ACHN (cell line): ENCODE data around the gene TMEM174.

Source experiments
- DNase-seq: peaks from one replicate; pipeline ENCODE4 v3.0.0-alpha.2; 2015
- in situ Hi-C: cut with HindIII; loops from 2 replicates; pipeline ENCODE4 v1.10.0; 2017; ENCODE audit warnings: low sequenced_read_pairs, low pct_ligation_motif_present, low pct_unique_long_range_greater_than_20kb

The TMEM174 gene, protein sequence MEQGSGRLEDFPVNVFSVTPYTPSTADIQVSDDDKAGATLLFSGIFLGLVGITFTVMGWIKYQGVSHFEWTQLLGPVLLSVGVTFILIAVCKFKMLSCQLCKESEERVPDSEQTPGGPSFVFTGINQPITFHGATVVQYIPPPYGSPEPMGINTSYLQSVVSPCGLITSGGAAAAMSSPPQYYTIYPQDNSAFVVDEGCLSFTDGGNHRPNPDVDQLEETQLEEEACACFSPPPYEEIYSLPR

DNA sequence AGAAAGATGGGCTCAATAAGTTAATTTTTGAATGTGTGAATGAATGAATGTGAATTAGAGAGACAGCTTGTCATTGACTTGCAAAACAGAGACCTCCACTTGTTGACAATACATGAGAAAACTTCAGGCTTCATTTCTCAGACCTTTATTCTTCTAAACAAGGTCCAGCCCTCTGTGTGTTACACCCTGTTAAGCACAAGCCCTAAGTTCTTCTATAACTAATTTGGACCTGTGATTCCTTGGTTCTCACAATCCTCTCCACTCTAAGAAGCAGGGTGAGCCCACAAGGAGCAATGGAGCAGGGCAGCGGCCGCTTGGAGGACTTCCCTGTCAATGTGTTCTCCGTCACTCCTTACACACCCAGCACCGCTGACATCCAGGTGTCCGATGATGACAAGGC lies at the start of gene TMEM174:
Gene TMEM174, plus strand, starts transcription at position 243 of the 400 bp plus-strand sequence. Its CDS starts 51 bp downstream, at position 294.
- in situ Hi-C loops, result no loop called here
- no peak for DNase-seq

DNA sequence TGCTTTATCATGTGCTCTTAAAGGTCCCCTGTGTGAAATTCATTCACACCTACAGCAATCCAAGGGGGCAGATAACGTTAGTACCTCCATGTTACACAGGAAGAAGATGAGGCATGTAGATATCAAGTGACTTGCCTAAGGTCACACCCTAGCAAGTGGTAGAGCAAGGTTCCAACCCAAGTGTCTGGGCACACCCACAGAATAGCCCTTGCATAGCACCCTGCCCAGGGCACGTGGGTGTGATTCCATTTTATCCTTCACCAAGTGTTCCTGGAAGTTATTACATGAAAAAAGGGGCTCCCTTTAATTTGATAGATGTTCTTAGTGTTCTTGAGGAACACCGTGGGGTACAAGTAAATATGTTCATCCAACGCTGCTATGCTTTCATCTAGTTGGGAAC lies 47.7 kb upstream of the TMEM174 start:
- no peak for DNase-seq
- in situ Hi-C loops, result no loop called here

DNA sequence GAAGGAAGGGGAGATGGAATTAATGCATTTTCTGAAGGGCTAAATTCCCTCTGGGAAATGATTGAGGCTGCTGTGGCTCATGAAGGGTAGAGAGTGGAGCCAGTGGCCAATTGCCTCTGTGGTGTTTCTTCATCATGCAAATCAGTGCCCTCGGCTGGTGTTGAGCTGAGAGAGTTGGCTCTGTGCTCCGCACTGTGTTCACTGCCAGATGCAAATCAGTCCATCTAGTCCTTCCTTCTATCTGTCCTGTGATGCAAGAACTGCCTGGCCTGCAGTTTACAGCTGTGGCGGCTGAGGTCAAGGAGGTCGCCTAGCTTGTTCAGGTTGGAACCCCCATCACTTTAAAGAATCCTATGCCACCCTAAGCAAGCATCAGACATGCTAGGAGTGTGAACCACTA lies 46.6 kb upstream of the TMEM174 start:
- in situ Hi-C loops, result no loop called here
- no peak for DNase-seq

DNA sequence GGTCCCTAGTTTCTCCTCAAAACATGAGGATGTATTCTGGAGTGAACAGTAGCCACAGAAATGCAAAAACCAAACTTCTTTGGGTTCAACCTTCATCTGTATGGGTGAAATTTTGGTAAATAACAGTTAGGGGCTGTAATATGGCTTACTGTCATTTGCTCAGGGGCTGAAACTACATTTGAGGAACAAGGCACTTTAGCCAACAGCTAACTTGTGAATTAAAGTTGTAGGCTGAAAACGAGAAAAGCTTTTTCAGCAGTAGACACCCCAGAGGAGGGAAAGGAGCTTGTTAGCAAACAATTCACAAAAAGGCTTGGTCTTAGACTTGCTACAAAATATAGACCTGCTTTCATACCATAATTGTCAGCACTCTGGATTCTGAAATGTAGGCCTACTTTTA lies 46.0 kb upstream of the TMEM174 start:
- in situ Hi-C loops, result no loop called here
- no peak for DNase-seq

DNA sequence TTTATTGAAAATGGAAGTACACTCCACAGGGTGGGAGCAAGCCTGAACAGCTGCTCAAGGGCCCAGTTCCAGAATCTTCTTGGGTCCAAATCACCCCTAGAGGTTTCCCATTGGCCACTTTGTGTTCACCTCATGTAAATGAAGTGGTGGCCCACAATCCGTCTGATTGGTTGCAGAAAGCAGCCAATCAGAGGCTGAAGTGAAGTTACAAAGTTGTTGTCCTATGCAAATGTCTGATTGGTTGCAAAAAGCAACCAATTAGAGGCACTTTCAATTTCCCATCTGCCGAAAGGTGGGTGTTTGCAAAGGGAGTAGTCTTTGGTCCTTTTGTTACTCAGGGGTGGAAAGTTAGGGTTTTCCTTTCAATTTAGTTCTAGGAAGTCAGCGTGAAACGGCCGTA lies 43.9 kb upstream of the TMEM174 start:
- in situ Hi-C loops, result no loop called here
- DNase-seq, result no peak

DNA sequence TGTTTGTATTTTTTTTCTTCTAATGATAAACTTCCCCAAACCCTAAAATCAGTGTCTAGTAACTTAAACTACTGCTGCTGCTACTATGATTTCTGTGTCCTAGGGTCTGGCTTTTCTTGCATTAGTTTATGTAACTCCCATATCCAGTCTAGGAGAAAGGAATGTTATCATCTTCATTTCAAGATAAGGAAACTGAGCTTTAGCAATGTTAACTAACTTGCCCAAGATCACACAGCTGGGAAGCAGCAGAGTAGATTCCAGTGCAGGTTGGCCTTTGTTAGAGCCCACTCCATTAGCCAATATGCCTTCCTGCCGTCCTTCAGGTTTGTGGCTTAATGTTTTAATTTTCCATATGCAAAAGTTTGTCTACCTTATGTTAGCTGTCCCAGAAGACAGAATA lies 42.2 kb upstream of the TMEM174 start:
- in situ Hi-C loops, result no loop called here
- DNase-seq, result no peak

DNA sequence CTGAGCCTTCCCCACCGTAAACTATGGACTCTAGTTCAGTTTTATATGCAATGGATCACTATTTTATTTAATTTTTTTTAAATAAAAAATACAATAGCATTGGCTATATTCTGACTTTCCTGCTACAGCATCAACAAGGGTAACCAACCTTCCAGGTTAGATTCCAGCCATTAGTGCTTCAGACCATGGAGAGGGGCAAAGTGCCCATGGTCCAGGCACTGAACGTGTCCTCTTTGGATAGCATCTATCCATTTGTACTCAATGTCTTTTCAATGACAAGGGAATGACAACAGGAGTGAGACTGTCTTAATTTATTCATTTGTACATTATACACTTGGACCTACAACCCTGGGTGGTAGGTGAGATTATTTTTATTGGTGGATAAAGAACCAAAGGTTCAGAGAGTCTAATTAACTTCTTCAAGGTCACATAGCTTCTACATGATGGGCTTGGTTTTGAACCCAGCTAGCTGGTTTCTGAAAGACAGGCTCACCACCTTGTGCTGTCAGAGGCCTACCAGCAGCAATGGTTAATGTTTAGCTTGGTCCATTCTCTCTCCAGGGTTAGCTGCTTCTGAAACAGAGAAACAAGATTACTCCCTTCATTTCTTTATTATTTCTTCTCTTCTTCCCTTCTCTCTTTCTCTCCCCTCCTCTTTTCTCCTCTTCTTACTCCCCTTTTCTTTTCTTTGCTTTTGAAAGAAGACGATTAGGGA lies 41.1 kb upstream of the TMEM174 start:
- DNase-seq, result peak; percentile 32
- in situ Hi-C loops, result no loop called here

DNA sequence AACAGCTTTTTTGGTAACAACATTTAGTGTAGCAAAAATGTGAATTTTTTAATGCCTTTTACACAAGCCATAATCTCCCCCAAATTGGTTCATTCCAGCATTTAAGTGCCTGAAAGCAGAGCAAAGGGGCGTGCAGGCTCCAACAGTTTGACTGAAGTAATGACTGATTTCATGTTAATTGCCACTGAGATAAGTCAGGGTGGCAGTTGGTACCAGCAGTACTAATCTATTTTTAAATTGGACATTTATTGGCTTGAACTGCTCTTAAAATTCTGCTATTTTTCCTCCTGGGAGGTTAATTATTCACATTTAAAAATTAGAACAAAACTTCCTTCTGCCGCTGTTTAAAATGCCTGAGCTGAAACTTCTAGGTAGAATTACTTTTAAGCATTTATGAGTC lies 40.2 kb upstream of the TMEM174 start:
- in situ Hi-C loops, result no loop called here
- no peak for DNase-seq

DNA sequence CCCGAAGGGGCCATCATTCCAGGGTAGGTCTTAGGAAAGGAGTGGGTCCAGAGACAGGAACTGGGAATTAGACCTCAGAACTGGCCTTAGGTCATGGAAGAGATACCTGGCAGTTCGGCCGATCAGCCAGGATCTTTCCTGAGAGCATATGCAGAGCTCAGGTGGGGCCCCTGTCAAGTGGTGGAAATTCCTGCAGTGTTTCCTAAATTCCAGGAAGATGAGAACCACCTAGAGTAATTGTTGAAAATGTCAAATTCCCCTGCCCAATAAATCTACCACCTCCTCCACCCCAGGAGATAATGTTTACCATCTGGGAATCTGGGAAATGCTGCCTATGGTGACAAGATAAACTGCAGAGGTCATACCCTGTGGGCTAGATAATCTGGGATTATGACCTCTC lies 38.0 kb upstream of the TMEM174 start:
- in situ Hi-C loops, result no loop called here
- DNase-seq, result no peak

DNA sequence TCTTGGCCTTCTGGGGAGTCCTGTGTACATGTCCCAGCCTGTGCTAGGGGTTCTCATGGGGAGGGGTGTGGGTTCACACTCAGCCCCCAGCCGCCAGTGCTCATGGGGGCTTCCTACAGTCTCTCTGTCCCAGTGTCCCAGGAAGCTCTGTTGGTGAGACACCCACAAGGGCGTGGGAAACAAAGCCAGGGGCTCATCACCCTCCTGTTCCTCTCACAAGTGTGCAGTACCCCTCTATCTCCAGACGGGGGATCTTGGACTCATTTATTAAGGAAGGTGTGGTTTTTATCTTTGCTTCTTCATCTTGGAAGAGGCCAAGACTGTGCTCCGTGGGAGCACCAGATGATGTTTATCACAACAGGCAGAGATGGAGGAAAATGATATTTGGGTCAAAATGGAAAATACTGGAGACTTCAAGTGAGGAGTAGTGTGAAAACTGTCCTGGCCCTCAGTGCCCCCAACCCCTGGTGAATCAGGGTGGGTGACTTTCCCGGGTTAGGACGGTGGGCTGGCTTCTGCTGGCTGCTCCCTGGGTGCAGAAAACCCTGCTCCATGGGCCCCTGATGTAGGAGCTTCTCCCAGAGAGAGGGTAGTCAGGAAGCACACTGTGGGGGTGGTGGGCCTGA lies 37.5 kb upstream of the TMEM174 start:
- peak; percentile 80 for DNase-seq
- in situ Hi-C loops, result no loop called here

DNA sequence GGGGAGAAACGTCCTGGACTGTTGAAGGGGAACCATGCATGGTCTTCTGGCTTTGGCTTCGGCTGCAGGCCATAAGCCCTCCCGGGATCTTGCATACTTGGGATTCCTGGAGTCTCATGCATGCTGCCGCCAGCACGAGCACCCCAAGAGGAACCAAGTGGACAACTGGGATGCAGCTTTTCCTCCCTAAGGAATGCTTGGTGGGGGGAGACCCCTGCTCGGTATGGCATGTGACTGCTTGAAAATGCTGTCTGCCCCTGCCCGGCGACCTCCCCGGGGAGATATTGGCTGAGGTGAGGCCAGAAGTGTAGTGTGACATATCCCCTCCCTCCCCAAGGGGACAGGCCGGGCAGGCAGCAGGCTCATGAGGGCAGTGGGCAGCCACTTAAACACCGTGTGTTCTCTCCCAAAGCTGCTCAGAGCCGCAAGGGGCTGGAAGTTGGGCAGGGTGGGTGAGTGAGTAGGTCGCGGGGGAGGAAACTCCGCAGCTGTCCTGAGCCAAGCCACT lies 36.9 kb upstream of the TMEM174 start:
- in situ Hi-C loops, result no loop called here
- peak; percentile 43 for DNase-seq

DNA sequence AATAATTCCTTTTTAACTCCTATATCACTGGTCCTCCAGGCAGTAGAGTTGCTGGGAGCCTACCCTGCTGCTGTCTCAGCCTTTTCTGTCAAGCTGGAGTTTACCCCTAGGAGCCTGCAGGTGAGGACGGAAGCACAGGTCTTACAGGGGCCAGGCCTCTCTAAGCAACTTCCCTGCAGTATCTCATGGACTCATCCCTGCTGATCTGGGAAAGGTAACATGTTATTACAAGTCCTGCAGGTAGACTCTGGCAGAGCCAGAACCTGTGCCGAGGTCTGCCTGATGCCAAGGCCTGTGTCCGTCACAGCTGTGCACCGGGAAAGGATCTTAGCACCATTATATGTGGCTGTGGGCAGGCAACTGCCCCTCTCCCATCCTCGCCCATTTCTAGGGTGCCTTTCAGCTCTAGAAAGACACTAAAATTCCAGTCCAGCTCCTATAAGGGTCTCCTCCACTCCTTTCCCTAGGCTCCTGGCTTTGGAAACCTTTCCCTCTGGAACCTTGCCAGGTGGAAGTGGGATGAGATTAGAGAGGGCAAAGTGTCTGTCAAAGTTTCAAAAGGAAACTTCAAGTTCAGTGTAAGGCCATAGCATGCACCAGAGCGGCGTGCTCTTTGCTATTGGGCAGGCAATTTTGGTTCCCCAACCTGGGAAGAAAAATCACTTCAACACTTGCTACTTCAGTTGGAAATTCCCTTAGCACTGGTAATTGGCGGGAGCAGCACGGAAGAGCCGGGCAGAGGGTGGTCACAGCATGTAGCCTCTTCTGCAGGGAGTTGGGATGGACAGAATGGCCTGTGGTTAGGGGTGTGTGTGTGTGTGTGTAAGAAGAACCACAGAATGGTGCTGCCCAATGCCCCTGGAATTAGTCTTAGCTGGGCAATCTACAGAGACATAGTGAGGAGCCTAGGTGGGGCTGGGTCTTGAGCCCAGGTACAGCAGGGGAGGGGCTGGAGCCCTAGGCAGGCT lies 35.1 kb upstream of the TMEM174 start:
- in situ Hi-C loops, result no loop called here
- no peak for DNase-seq

DNA sequence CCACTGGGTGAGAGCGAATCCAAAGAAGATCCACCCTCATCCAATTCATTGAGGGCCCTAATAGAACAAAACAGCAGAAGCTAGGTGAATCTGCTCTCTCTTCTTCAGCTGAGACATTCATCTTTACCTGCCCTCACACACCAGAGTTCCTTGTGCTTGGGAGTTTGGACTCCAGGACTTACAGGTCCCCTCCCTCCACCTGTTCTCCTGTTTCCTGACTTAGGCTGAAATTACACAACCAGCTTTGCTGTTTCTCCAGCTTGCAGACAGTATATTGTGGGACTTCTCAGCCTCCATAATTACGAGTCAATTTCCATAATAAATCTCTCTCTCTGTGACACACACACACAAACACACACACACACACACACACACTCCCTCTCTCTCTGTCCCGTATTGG lies 33.5 kb upstream of the TMEM174 start:
- in situ Hi-C loops, result no loop called here
- DNase-seq, result no peak

DNA sequence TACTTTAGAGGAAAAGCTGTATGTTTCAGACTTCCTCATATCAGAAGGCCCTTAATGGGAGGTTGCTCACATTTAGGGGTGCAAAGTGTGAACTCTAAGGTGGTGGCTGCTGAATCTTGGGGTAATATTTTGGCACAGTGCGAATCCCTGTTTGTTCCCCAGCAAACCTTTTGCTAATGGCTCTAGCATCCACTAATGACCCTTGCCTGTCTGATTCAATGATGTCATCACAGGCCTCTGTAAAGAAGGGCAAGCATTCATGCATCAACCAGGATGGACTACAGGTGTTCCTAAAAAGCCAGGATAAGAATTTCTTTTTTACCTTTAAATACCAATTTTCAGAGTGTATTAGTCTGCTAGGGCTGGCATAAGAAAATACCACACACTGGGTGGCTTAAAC lies 32.2 kb upstream of the TMEM174 start:
- no peak for DNase-seq
- in situ Hi-C loops, result no loop called here

DNA sequence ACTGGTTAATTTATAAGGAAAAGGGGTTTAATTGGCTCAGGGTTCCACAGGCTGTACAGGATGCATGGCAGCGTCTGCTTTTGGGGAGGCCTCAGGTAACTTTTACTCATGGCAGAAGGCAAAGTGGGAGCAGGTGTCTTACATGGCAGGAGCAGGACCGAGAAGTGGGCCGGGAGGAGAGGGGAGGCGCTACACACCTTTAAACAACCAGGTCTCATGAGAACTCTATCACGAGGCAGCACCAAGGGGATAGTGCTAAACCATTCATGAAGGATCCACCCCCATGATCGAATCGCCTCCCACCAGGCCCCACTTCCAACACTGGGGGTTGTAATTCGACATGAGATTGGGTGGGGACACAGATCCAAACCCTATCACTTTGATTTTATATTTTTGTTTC lies 31.0 kb upstream of the TMEM174 start:
- DNase-seq, result no peak
- in situ Hi-C loops, result no loop called here

DNA sequence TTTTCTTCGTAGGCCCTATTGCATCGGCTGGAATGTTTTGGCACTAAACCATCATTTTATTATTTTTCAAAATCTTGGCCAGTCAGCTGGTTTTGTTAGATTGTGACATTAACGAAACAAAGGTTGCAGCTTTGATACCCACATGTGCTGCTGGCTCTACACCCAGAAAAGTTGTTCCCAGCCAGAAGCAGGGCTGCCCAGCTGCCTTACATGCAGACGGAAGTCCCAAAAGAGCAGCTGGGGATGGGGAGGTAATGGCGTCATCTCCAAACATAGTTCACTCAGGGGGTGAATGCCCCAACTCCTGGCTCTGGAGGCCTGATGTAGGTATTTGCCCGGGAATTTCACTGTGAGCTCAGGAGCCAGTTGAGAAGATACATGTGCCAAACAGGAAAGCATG lies 29.3 kb upstream of the TMEM174 start:
- in situ Hi-C loops, result no loop called here
- DNase-seq, result no peak

DNA sequence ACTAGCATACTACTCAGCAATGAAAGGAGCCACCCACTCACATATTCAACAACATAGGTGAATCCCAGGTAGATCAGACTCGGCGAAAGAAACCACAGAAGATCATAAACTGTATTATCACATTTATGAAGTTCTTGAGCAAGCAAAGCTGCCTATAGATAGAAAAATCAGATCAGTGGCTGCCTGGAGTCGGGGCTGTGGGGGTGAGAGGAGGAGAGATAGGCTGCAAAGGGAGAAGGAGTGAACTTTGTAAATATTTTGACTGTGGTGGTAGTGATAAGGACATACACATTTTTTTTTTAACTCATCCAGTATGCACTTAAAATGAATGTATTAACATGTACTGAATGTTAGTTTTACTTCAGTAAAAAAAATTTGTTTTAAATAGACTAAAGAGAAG lies 23.5 kb upstream of the TMEM174 start:
- no peak for DNase-seq
- in situ Hi-C loops, result no loop called here

DNA sequence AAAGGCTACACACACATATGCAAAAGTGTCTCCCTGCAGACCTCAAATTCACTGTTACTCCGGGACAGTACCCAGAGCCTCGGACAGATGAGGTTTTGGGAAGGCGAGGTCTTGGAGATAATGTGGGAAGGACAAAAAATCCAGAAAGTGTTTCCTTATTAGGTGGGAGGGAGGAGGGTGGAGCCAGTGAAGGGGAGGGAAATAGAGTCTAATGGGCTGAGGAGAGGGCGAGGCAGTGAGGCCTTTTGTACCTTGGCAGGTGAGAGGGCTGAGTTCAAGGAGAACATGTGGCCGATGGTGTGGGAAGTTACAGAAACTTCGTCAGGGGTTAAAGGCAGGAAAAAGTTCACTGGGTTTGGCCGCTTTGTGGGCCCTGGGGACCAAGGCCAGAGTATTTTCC lies 22.1 kb upstream of the TMEM174 start:
- in situ Hi-C loops, result no loop called here
- no peak for DNase-seq
